H1 (cell line): ENCODE data around the gene LRRTM4. TPM values are rescaled to one million over a fixed set of nuclear protein-coding genes. Genes with fewer than 3 reads are reported as not detected.

Source experiments
- CTCF ChIA-PET: fragments of 300-600 bp; sonication (Branson Sonifier 250); formaldehyde crosslinking; loops from one replicate; lab custom pipeline; 2021; ENCODE audit not compliant: partially characterized antibody; lab: Charles Lee
- POLR2A ChIA-PET: fragments of 300-600 bp; sonication (Branson Sonifier 250); formaldehyde crosslinking; loops from one replicate; lab custom pipeline; 2021; ENCODE audit warnings: inconsistent platforms; ENCODE audit not compliant: partially characterized antibody; lab: Charles Lee
- DNase-seq, 2 experiments: peaks; one replicate each; pipeline versions ENCODE4 v3.0.0 to v3.0.0-alpha.2; 2010 to 2022; ENCODE audit warnings: low spot score in 2 of 2, low read depth in 1 of 2, mixed read lengths in 1 of 2
- FAIRE-seq: peaks from 2 replicates; lab custom pipeline; 2011; peaks lifted over from hg19 to GRCh38; lab: Jason Lieb, UNC
- H2AFZ ChIP-seq: 2 replicates; pipeline ENCODE4 v1.8.1; 2012; ENCODE audit warnings: low read length, inconsistent platforms
- H2AK5ac ChIP-seq: 2 replicates; pipeline ENCODE4 v1.6.1; 2013; ENCODE audit warnings: low read depth, low read length
- H2BK120ac ChIP-seq: replicated peaks from 2 replicates; pipeline ENCODE3; 2013; ENCODE audit warnings: low read depth, low read length, inconsistent platforms
- H2BK12ac ChIP-seq: 2 replicates; pipeline ENCODE4 v1.6.1; 2013; ENCODE audit warnings: low read depth, low read length
- H2BK15ac ChIP-seq: 2 replicates; pipeline ENCODE4 v1.6.1; 2013; ENCODE audit warnings: low read length
- H2BK20ac ChIP-seq: 2 replicates; pipeline ENCODE4 v1.6.1; 2013; ENCODE audit warnings: low read length
- H2BK5ac ChIP-seq: 2 replicates; pipeline ENCODE4 v1.6.1; 2013; ENCODE audit warnings: low read depth, low read length
- H3K14ac ChIP-seq: 2 replicates; pipeline ENCODE4 v1.6.1; 2013; ENCODE audit warnings: inconsistent platforms; ENCODE audit not compliant: insufficient read length
- H3K18ac ChIP-seq: 2 replicates; pipeline ENCODE4 v1.6.1; 2013; ENCODE audit warnings: low read length; ENCODE audit errors: extremely low read depth
- H3K23ac ChIP-seq: 2 replicates; pipeline ENCODE4 v1.6.1; 2013; ENCODE audit warnings: inconsistent platforms; ENCODE audit not compliant: insufficient read length
- H3K23me2 ChIP-seq: 2 replicates; pipeline ENCODE4 v1.6.1; 2013; ENCODE audit warnings: low read depth, low read length
- H3K27ac ChIP-seq: 2 replicates; pipeline ENCODE4 v1.6.1; 2011; ENCODE audit warnings: low read depth, low read length, inconsistent platforms
- H3K27me3 ChIP-seq, 4 experiments: replicated peaks in 1 of 4; 1 replicate in 1 of 4; 2 replicates in 3 of 4; pipeline versions ENCODE4 v1.6.1 to v1.8.1; 2011 to 2013; ENCODE audit warnings: low read length in 3 of 4, mild to moderate bottlenecking in 3 of 4, inconsistent platforms in 2 of 4, mixed read lengths in 2 of 4, moderate library complexity in 1 of 4; ENCODE audit not compliant: control insufficient read depth in 3 of 4, insufficient read depth in 3 of 4; ENCODE audit errors: extremely low read depth in 1 of 4
- H3K36me3 ChIP-seq, 4 experiments: 2 replicates each; pipeline versions ENCODE4 v1.6.1 to v1.8.1; 2011 to 2013; ENCODE audit warnings: mild to moderate bottlenecking in 4 of 4, low read length in 3 of 4, moderate library complexity in 2 of 4, control low read depth in 1 of 4, inconsistent platforms in 1 of 4; ENCODE audit not compliant: insufficient read depth in 4 of 4, control insufficient read depth in 2 of 4
- H3K4ac ChIP-seq: replicated peaks from 2 replicates; pipeline ENCODE3; 2013; ENCODE audit warnings: low read length, low read depth, mixed read lengths, inconsistent platforms; ENCODE audit not compliant: insufficient read length
- H3K4me1 ChIP-seq, 4 experiments: replicated peaks in 1 of 4; 1 replicate in 1 of 4; 2 replicates in 3 of 4; pipeline versions ENCODE4 v1.6.1 to v1.8.1; 2011 to 2013; ENCODE audit warnings: low read length in 3 of 4, inconsistent platforms in 2 of 4, mixed read lengths in 1 of 4; ENCODE audit not compliant: insufficient read depth in 4 of 4, control insufficient read depth in 3 of 4
- H3K4me2 ChIP-seq, 2 experiments: 2 replicates each; pipeline versions ENCODE4 v1.6.1 to v1.8.1; 2011 to 2013; ENCODE audit warnings: low read depth in 2 of 2, low read length in 2 of 2, control low read depth in 1 of 2, inconsistent platforms in 1 of 2, mild to moderate bottlenecking in 1 of 2; ENCODE audit not compliant: insufficient read depth in 1 of 2
- H3K4me3 ChIP-seq, 4 experiments: fragments of 200-600, 300-600 bp in 1 of 4; sonication (generic), shearing (Covaris generic), sonication (Bioruptor Twin) in 1 of 4; 2 replicates each; pipeline versions ENCODE4 v1.5.1 to v1.8.1; 2011 to 2016; ENCODE audit warnings: low read length in 4 of 4, low read depth in 3 of 4, control low read depth in 2 of 4, inconsistent platforms in 2 of 4, mild to moderate bottlenecking in 2 of 4, mixed read lengths in 1 of 4, moderate library complexity in 1 of 4; ENCODE audit not compliant: insufficient read depth in 2 of 4; ENCODE audit errors: extremely low read depth in 1 of 4
- H3K56ac ChIP-seq: replicated peaks from 2 replicates; pipeline ENCODE3; 2013; ENCODE audit warnings: low read depth, mild to moderate bottlenecking, mixed read lengths, low read length, inconsistent platforms; ENCODE audit not compliant: insufficient read length
- H3K79me1 ChIP-seq: 2 replicates; pipeline ENCODE4 v1.6.1; 2013; ENCODE audit warnings: low read depth, low read length, control low read depth
- H3K79me2 ChIP-seq, 2 experiments: 2 replicates each; pipeline versions ENCODE4 v1.6.1 to v1.8.1; 2012 to 2013; ENCODE audit warnings: low read length in 2 of 2, mild to moderate bottlenecking in 2 of 2, inconsistent platforms in 1 of 2; ENCODE audit not compliant: insufficient read depth in 2 of 2, control insufficient read depth in 1 of 2
- H3K9ac ChIP-seq, 4 experiments: replicated peaks in 1 of 4; 1 replicate in 1 of 4; 2 replicates in 3 of 4; pipeline versions ENCODE4 v1.6.1 to v1.8.1; 2011 to 2013; ENCODE audit warnings: low read depth in 3 of 4, low read length in 3 of 4, control low read depth in 2 of 4, mild to moderate bottlenecking in 2 of 4, moderate library complexity in 2 of 4, inconsistent platforms in 1 of 4; ENCODE audit errors: extremely low read depth in 1 of 4
- H3K9me3 ChIP-seq, 2 experiments: 2 replicates each; pipeline versions ENCODE4 v1.6.1 to v1.8.1; 2012 to 2013; ENCODE audit warnings: mild to moderate bottlenecking in 2 of 2, moderate library complexity in 2 of 2, control low read depth in 1 of 2, inconsistent platforms in 1 of 2, low read depth in 1 of 2, low read length in 1 of 2, mixed read lengths in 1 of 2; ENCODE audit not compliant: insufficient read depth in 2 of 2
- H4K20me1 ChIP-seq, 2 experiments: replicated peaks in 1 of 2; 2 replicates each; pipeline versions ENCODE3 to v1.8.1; 2011 to 2013; ENCODE audit warnings: inconsistent platforms in 2 of 2, low read length in 2 of 2, mild to moderate bottlenecking in 1 of 2; ENCODE audit not compliant: insufficient read depth in 2 of 2, control insufficient read depth in 1 of 2
- H4K5ac ChIP-seq: 2 replicates; pipeline ENCODE4 v1.6.1; 2013; ENCODE audit warnings: low read length, low read depth, mixed read lengths, inconsistent platforms; ENCODE audit not compliant: insufficient read length
- H4K8ac ChIP-seq: 2 replicates; pipeline ENCODE4 v1.8.0; 2013; ENCODE audit warnings: mild to moderate bottlenecking, moderate library complexity, low read length, inconsistent platforms; ENCODE audit not compliant: insufficient read depth; ENCODE audit errors: extremely low read depth
- H4K91ac ChIP-seq: replicated peaks from 2 replicates; pipeline ENCODE3; 2013; ENCODE audit warnings: low read length, mixed read lengths, inconsistent platforms; ENCODE audit not compliant: insufficient read length
- BACH1 ChIP-seq: IDR thresholded peaks from 2 replicates; pipeline ENCODE4 v1.6.1; 2012; ENCODE audit warnings: low read length, improper control_type of control experiment
- BCL11A ChIP-seq, 2 experiments: IDR thresholded peaks; one replicate each; pipeline ENCODE4 v1.6.1; 2011; ENCODE audit warnings: low read depth in 2 of 2, low read length in 2 of 2, mild to moderate bottlenecking in 2 of 2
- CHD2 ChIP-seq: IDR thresholded peaks from 2 replicates; pipeline ENCODE4 v1.6.1; 2012; ENCODE audit warnings: low read length, improper control_type of control experiment
- FOSL1 ChIP-seq: IDR thresholded peaks from 2 replicates; pipeline ENCODE4 v1.6.1; 2011; ENCODE audit warnings: mild to moderate bottlenecking, low read depth, low read length, moderate library complexity; ENCODE audit not compliant: insufficient read depth
- HDAC6 ChIP-seq: IDR thresholded peaks from one replicate; pipeline ENCODE4 v1.7.1; 2012; ENCODE audit warnings: low read depth, mild to moderate bottlenecking, inconsistent platforms, low read length, moderate library complexity
- POU5F1 ChIP-seq: IDR thresholded peaks from 2 replicates; pipeline ENCODE4 v1.6.1; 2011; ENCODE audit warnings: low read depth, mild to moderate bottlenecking, low read length, moderate library complexity
- SIN3A ChIP-seq, 2 experiments: IDR thresholded peaks in 1 of 2; conservative IDR thresholded peaks in 1 of 2; 2 replicates each; pipeline ENCODE4 v1.6.1; 2011 to 2012; ENCODE audit warnings: low read length in 2 of 2, improper control_type of control experiment in 1 of 2, low read depth in 1 of 2, mild to moderate bottlenecking in 1 of 2
- TBP ChIP-seq: IDR thresholded peaks from 2 replicates; pipeline ENCODE4 v1.6.1; 2011; ENCODE audit warnings: low read depth, low read length, improper control_type of control experiment
- TCF12 ChIP-seq: IDR thresholded peaks from 2 replicates; pipeline ENCODE4 v1.6.1; 2011; ENCODE audit warnings: low read depth, mild to moderate bottlenecking, low read length
- WGBS, 2 experiments: shearing (Covaris generic) in 1 of 2; methylation state at CpG; one replicate each; pipeline versions ENCODE4 v1.1.6 to v1.1.7; 2013 to 2015; ENCODE audit warnings: low lambda C conversion rate in 2 of 2, mixed read lengths in 2 of 2, inconsistent platforms in 1 of 2, low coverage in 1 of 2, missing lambda C conversion rate in 1 of 2; ENCODE audit not compliant: insufficient replicate concordance in 2 of 2, insufficient coverage in 1 of 2, insufficient read length in 1 of 2; ENCODE audit errors: extremely low coverage in 1 of 2, missing lambda C conversion rate in 1 of 2; 5-methylcytosine and 5-hydroxymethylcytosine counted together
- polyA plus RNA-seq, 7 experiments: library from polyadenylated mRNA; depleted of rRNA in 3 of 7; stranded (reverse) in 5 of 7; unstranded in 2 of 7; fragments of >200 nt in 5 of 7; fragments of 200-250 nt in 2 of 7; gene quantifications; 1 replicate in 5 of 7; 2 replicates in 1 of 7; 4 replicates in 1 of 7; pipeline versions ENCODE4 v1.2.1 to v1.2.3, GENCODE V29; 2011 to 2013; ENCODE audit warnings: missing spikeins in 2 of 7, mixed read lengths in 2 of 7
- total RNA-seq: library from RNA; stranded (reverse); fragmentation: NEBNext Ultra II Directional; extraction: Animal tissue kit (Norgen Biotek cat#: 25700); gene quantifications from 2 replicates; pipeline ENCODE4 v1.2.1, GENCODE V29; 2021

Gene LRRTM4
- total and polyA plus RNA-seq, 2 of the 8 experiments (the other 6 are each of a cell fraction or from before 2014, with no cell fraction given): 3.6 to 9.5 TPM

DNA sequence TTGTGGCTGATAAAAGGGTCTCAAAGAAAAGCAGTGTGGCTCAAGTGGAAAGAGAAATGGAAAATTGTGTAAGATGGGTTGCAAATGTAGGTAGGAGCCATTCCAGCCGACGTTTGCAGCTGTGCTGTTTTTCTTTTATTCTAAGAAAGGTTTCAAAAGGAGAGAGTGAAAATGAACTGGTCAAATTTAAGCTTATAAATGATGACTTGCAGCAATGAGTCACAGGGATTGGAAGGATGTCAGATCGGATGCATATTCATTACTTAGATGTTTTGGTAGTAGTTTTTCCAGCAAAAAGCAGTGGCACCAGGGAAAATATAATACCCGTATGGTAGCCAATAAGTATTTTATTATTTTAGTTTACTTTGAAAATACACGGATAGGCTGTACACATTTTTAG, 79.1 kb downstream of the LRRTM4 start:
- Histone ChIP-seq H2BK12ac (no peak overlapping the region), H2AK5ac (no peak overlapping the region), H3K4ac (no peak overlapping the region), H3K23me2 (no peaks in the 10 kb centered on the region), H3K9ac (no peak overlapping the region), H3K14ac (no peak overlapping the region), H2BK20ac (no peak overlapping the region), H3K56ac (no peak overlapping the region), H4K5ac (no peak overlapping the region), H2BK5ac (no peak overlapping the region), H3K27me3 (no peaks in the 10 kb centered on the region), H2BK120ac (no peak overlapping the region), H3K4me2 (no peak overlapping the region), H3K4me3 (no peak overlapping the region), H3K9me3 (peaks cover 0 to 3% of the 10 kb centered on the region in 2 experiments; a peak in 1 of 4 replicates), H4K8ac (no peak overlapping the region), H3K23ac (no peak overlapping the region), H3K79me2 (no peaks in the 10 kb centered on the region), H3K27ac (no peak overlapping the region), H4K20me1 (no peaks in the 10 kb centered on the region), H2AFZ (no peak overlapping the region), H2BK15ac (no peak overlapping the region), H3K79me1 (no peaks in the 10 kb centered on the region), H3K4me1 (peaks cover 0 to 2% (median under 1%) of the 10 kb centered on the region in 4 experiments; a peak in 2 of 7 replicates), H3K18ac (no peak overlapping the region), H3K36me3 (no peaks in the 10 kb centered on the region), H4K91ac (no peak overlapping the region)
- WGBS, 2 experiments: 87% methylated on average over 5 of the region's 5 CpGs; no CpG with 5 or more reads in 1 of the 2 experiments
- FAIRE-seq (no peak), DNase-seq (no peak)
- CTCF ChIA-PET: interaction anchor here (0.8 kb wide), 1 partner anchor 40 kb away, joined by 3 read pairs; no protein-coding TSS in a partner anchor
- TF ChIP-seq HDAC6: no peak
- no peak for TF ChIP-seq SIN3A (conservative IDR thresholded peaks at IDR 0.05 in 1 of 2, IDR thresholded peaks at IDR 0.05 in 1 of 2; ENCODE audit: low read depth in 1 of 2, low read length in 2 of 2)
- no peak for TF ChIP-seq CHD2
- no peak for TF ChIP-seq TCF12
- TF ChIP-seq FOSL1: no peak
- TF ChIP-seq POU5F1: no peak
- no peak for TF ChIP-seq BACH1
- no peak for TF ChIP-seq TBP
- TF ChIP-seq BCL11A (IDR thresholded peaks at IDR 0.05; ENCODE audit: low read depth in 2 of 2, low read length in 2 of 2): no peak
- POLR2A ChIA-PET: interaction anchor here (1.4 kb wide), 1 partner anchor 31 kb away, joined by 3 read pairs; no protein-coding TSS in a partner anchor
